ENCODE results near the gene B4GALNT2.

- no peak for TF ChIP-seq TAF1 (IDR thresholded peaks at IDR 0.05; ENCODE audit: borderline replicate concordance, insufficient read depth, low read length)
- no peak for TF ChIP-seq REST (IDR thresholded peaks at IDR 0.05; ENCODE audit: insufficient read depth in 1 of 2, low read depth in 2 of 2, low read length in 2 of 2)
- TF ChIP-seq POLR2AphosphoS5 (IDR thresholded peaks at IDR 0.05; ENCODE audit: low read depth, low read length): no peak
Measured at GRCh38 chr17:49108318-49108717, 24.3 kb upstream of the B4GALNT2 start.

All from PFSK-1 (cell line).